HG03060 (cell line): ENCODE data around the gene HOXB5.

Experiments used
- ATAC-seq: cut with Tn5 transposase; IDR thresholded peaks from one replicate; pipeline ENCODE4 v1.9.1; 2021; ENCODE audit warnings: low read depth, moderate number of reproducible peaks; ENCODE audit not compliant: unreplicated experiment

Gene HOXB5

GRCh38 chr17:48593126-48593829 is at the start of gene HOXB5:
Gene HOXB5, minus strand, starts transcription at chr17:48593779. Its CDS starts 97 bp downstream, at chr17:48593682.
- ATAC-seq, result no peak

- no peak for ATAC-seq
Measured at GRCh38 chr17:48642843-48643696, 49.5 kb upstream of the HOXB5 start.

GRCh38 chr17:48642059-48642842 is 48.7 kb upstream of the HOXB5 start:
- ATAC-seq, result no peak

- ATAC-seq, result no peak
Measured at GRCh38 chr17:48641541-48642058, 48.0 kb upstream of the HOXB5 start.

GRCh38 chr17:48640858-48641180 is 47.2 kb upstream of the HOXB5 start:
- ATAC-seq, result no peak

GRCh38 chr17:48639982-48640857 is 46.6 kb upstream of the HOXB5 start:
- ATAC-seq, result no peak

- no peak for ATAC-seq
Measured at GRCh38 chr17:48639136-48639535, 45.6 kb upstream of the HOXB5 start.

- ATAC-seq, result no peak
Measured at GRCh38 chr17:48637323-48638260, 44.0 kb upstream of the HOXB5 start.

- no peak for ATAC-seq
Measured at GRCh38 chr17:48636177-48637018, 42.8 kb upstream of the HOXB5 start.

GRCh38 chr17:48634493-48635208 is 41.1 kb upstream of the HOXB5 start:
- no peak for ATAC-seq

- ATAC-seq, result no peak
Measured at GRCh38 chr17:48633266-48633677, 39.7 kb upstream of the HOXB5 start.

GRCh38 chr17:48632579-48633265 is 39.1 kb upstream of the HOXB5 start:
- no peak for ATAC-seq

- no peak for ATAC-seq
Measured at GRCh38 chr17:48631693-48632578, 38.4 kb upstream of the HOXB5 start.

- ATAC-seq, result no peak
Measured at GRCh38 chr17:48630925-48631692, 37.5 kb upstream of the HOXB5 start.
